SJCRH30 (cell line): ENCODE measurements around the gene ANKRD36C. TPM values are rescaled to one million over a fixed set of nuclear protein-coding genes. Genes with fewer than 3 reads are reported as not detected.
"Not testable (repeated sequence)": the region's sequence is repeated elsewhere in the genome, so short reads cannot be mapped to it uniquely, and the experiment has no call there.

Experiments used
- DNase-seq, 2 experiments: peaks; one replicate each; pipeline ENCODE4 v3.0.0-alpha.2; 2015 to 2020
- H3K27ac ChIP-seq: fragments of 250-450 bp; sonication (Bioruptor Pico); 2 replicates; pipeline ENCODE4 v1.5.1; 2020; ENCODE audit warnings: mild to moderate bottlenecking, moderate library complexity
- H3K27me3 ChIP-seq: fragments of 250-450 bp; sonication (Bioruptor Pico); 2 replicates; pipeline ENCODE4 v1.5.1; 2020; ENCODE audit warnings: mild to moderate bottlenecking, moderate library complexity
- H3K36me3 ChIP-seq: fragments of 250-450 bp; sonication (Bioruptor Pico); 2 replicates; pipeline ENCODE4 v1.5.1; 2020; ENCODE audit warnings: mild to moderate bottlenecking, moderate library complexity
- H3K4me1 ChIP-seq: fragments of 250-450 bp; sonication (Bioruptor Pico); 2 replicates; pipeline ENCODE4 v1.5.1; 2020; ENCODE audit warnings: mild to moderate bottlenecking, moderate library complexity
- H3K4me3 ChIP-seq: fragments of 250-450 bp; sonication (Bioruptor Pico); 2 replicates; pipeline ENCODE4 v1.5.1; 2020; ENCODE audit warnings: mild to moderate bottlenecking, moderate library complexity
- H3K9me3 ChIP-seq: fragments of 250-450 bp; sonication (Bioruptor Pico); replicated peaks from 2 replicates; pipeline ENCODE4 v1.5.1; 2020; ENCODE audit warnings: mild to moderate bottlenecking, moderate library complexity
- total RNA-seq: library from RNA; depleted of rRNA; stranded (reverse); fragments of >200 nt; shearing (Covaris generic); gene quantifications from 2 replicates; pipeline ENCODE4 v1.2.3, GENCODE V29; 2014; rRNA removed

Gene ANKRD36C
- 16.6 and 28.8 TPM in 2 replicates for total RNA-seq

DNA sequence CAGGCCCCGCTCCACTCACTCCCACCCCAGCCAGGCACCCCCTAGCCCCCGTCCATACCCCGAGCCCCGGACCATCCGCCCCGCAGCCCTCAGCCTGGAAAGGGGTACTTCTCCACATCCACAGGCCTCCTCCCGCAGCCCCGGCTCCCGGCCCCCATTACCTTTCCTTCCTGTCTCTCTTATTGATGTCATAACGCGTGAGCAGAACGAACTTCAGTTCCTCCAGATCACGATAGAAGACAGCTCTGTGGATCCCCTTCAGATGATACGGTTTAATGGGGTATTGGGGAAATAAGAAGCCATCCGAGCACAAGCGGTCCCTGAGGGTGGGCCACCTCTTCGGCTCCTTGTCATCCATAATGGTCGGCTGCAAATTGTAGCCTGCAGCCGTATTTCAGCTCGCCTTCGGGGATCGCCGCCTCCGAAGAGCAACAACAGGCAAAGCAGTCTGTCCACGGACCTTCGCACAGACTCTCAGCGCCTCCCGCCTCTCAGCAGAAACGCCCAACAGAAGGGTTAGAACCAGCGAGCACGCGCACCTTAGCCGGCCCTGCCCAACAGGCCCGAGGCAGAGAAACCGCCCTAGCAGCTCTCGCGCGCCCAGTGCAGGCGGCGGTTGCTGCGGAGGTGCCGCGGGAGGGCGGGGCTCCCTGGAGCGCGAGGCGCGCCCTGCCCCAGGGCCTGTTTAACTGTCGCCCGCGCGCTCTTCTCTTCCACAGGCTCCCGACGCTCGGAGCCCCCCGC is at the start of gene ANKRD36C:
Gene ANKRD36C, minus strand, starts transcription at position 474 of the 744 bp plus-strand sequence. Its CDS starts 116 bp downstream, at position 358.
- H3K36me3 ChIP-seq, H3K9me3 ChIP-seq, H3K27me3 ChIP-seq, H3K4me1 ChIP-seq: not testable (repeated sequence)
- DNase-seq = peak; percentile 34 to 56
- H3K4me3 ChIP-seq = peak within 1 kb of the TSS; percentile 90
- peak within 1 kb of the TSS; percentile 56 for H3K27ac ChIP-seq

DNA sequence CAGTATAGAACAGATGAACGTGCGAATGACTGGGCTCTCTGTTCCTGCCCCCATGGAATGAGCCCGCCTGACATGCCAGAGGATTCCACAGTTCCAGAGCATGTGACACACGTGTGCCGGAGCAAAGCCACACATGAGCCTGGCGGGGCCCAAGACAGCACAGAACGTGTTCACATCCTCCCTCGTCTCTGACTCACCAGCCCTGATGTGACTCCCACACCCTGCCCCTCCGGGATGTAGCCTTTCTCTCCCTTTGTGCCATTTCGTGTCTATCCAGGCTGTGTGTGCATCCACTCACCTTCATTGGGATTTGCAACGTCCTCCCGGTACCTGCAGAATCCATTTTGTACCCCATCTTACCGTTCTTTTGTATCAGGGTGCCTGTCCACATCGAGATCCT is 43.9 kb upstream of the ANKRD36C start:
- not testable (repeated sequence) for H3K4me3 ChIP-seq, H3K9me3 ChIP-seq, H3K4me1 ChIP-seq, DNase-seq, H3K27me3 ChIP-seq, H3K27ac ChIP-seq, H3K36me3 ChIP-seq

GRCh38 chr2:96034792-96035191 is 43.2 kb upstream of the ANKRD36C start, which contains the start of gene GPAT2:
Gene GPAT2 (minus strand): TSS chr2:96034916. CDS start chr2:96032359, 2,557 bp downstream.
- not testable (repeated sequence) for H3K9me3 ChIP-seq, H3K4me1 ChIP-seq, DNase-seq, H3K27me3 ChIP-seq, H3K27ac ChIP-seq, H3K36me3 ChIP-seq, H3K4me3 ChIP-seq

DNA sequence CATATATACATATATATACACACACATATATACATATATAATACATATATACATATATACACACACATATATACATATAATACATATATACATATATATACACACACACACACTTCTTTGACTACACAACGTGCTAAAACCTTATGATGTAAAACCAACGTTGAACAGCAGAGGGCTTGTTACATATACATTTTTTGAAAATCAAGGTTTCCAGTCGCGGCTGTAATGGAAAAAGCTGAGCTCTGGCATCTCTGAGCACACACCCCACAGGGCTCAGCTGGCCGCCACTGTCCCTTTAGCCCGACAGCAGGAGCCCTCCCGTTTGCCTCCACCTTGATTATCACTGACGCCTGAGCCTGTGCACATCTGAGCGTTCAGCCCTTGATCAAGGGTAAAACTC is 42.4 kb upstream of the ANKRD36C start:
- not testable (repeated sequence) for DNase-seq, H3K9me3 ChIP-seq, H3K27me3 ChIP-seq, H3K36me3 ChIP-seq, H3K27ac ChIP-seq, H3K4me1 ChIP-seq, H3K4me3 ChIP-seq

DNA sequence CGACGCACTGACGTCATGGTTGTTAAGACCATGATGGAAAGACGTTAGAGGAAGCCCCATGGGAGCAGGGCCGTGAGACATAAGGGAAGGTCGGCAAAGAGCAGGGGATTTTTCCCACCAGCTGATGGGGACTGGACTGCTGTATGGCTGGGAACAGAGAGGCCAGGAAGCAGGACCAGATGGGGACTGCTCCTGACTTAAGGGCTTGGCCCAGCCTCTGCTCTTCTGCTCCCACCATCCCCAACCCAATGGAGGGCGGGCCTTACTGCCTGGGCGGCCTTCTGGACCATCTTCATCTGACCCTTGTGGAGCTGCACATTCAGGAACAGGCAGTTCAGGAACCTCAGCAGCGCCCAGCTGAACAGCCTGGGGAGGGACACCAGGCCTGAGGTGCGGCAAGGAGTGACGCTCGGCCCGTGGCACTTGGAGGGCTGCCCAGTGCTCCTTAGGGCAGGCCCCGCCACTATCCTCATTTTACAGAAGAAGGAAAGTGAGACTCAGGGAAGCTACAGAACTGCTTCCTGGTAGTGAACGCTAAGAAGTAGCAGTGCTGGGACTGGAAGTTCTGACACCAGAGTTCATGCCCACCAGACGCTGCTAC is 36.2 kb upstream of the ANKRD36C start:
- H3K4me1 ChIP-seq, H3K36me3 ChIP-seq, H3K27me3 ChIP-seq, DNase-seq, H3K27ac ChIP-seq, H3K4me3 ChIP-seq, H3K9me3 ChIP-seq: not testable (repeated sequence)

GRCh38 chr2:96025755-96026154 is 34.1 kb upstream of the ANKRD36C start:
- H3K36me3 ChIP-seq, H3K4me1 ChIP-seq, DNase-seq, H3K4me3 ChIP-seq, H3K9me3 ChIP-seq, H3K27me3 ChIP-seq, H3K27ac ChIP-seq: not testable (repeated sequence)

DNA sequence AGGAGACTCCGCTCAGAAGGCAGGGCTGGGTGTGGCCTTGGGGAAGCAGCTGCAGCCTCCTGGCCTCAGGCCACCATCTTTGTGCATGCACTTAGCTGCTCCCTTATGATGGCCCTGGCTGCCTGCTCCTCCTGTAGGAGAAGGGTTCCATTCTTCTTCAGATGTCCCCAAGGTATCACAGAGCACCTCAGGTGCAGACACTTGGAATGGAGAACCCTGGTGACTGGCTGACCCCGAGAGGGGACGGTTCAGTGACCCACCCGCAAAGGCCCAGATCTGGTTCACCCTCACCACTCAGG is 33.5 kb upstream of the ANKRD36C start:
- Histone ChIP-seq H3K4me1 (no peaks in the 10 kb centered on the region; the same call in 1 of the 2 replicates), H3K27me3 (no peaks in the 10 kb centered on the region), H3K36me3 (no peaks in the 10 kb centered on the region), H3K9me3 (no peaks in the 10 kb centered on the region), H3K27ac (no peak overlapping the region), H3K4me3 (no peak overlapping the region)
- no peak for DNase-seq

DNA sequence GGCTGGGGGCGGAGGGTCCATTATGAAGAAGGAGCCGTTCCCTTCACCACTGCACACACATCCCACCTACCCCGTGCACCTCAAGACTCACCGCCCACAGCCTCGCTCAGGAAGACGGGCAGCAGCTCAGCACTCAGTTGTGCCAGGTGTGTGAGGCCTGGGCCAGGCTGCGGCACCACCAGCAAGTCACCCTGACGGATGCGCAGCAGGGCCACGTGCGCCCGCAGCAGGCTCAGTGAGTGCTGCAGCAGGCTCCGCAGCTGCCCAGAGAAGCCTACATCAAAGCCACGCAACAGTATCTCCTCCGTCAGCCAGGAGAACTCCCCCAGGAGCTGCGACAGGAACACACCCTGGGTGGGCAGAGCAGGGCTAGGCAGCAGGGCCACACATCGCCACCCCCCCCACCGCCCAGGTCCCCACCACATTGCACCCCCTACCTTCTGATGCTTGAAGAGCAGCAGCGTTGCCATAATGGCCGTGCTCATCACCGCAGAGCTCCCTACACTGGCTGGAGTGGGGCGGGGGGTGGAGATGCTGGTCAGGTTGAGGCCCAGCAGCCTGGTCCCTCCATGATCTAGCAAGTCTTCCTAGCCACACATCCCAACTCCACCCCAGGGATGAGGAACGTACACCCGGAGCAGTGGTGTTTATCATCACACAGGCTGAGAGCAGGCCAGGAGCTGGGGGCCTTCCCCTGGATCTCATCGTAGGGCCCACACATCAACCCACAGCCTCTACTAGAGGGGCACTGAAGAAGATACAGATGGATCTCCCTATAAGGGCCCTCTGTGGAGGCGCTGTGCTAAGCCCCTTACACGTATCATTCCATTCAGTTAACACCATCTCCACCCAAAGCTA is 32.9 kb upstream of the ANKRD36C start:
- Histone ChIP-seq H3K4me3 (no peak overlapping the region), H3K9me3 (no peaks in the 10 kb centered on the region), H3K27ac (no peak overlapping the region), H3K36me3 (no peaks in the 10 kb centered on the region), H3K4me1 (peaks cover under 1% of the 10 kb centered on the region; the same call in 1 of the 2 replicates), H3K27me3 (no peaks in the 10 kb centered on the region)
- no peak for DNase-seq

GRCh38 chr2:96023701-96024100 is 32.1 kb upstream of the ANKRD36C start:
- not testable (repeated sequence) for H3K27me3 ChIP-seq, H3K36me3 ChIP-seq, DNase-seq, H3K4me1 ChIP-seq, H3K9me3 ChIP-seq, H3K4me3 ChIP-seq, H3K27ac ChIP-seq

- not testable (repeated sequence) for H3K9me3 ChIP-seq, H3K4me1 ChIP-seq, H3K27me3 ChIP-seq, H3K27ac ChIP-seq, H3K36me3 ChIP-seq, H3K4me3 ChIP-seq
- peak; percentile 92 to 94 for DNase-seq
Observed at GRCh38 chr2:96022701-96023447, 31.2 kb upstream of the ANKRD36C start.

DNA sequence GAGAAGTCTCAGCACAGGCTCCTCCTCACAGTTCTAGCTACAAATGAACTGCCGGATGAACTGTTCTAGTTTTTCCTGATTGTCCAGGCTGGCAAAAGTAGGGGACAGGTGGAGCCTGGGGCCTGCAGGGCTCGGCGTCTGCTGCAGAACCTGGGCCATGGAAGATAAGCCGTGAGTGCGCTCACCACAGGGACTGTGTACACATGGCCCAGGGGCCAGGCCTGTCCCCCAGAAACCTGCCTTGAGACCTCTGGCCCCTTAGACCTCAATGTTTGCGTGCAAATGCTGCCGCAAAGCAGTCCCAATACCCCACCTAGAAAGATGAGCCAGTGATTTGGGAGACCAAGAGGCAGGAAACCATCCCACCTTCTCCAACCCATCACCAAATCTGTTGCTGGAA is 30.5 kb upstream of the ANKRD36C start:
- H3K27me3 ChIP-seq, H3K9me3 ChIP-seq, DNase-seq, H3K27ac ChIP-seq, H3K4me3 ChIP-seq, H3K36me3 ChIP-seq, H3K4me1 ChIP-seq: not testable (repeated sequence)

- not testable (repeated sequence) for H3K27ac ChIP-seq, DNase-seq, H3K27me3 ChIP-seq, H3K4me1 ChIP-seq, H3K36me3 ChIP-seq, H3K4me3 ChIP-seq, H3K9me3 ChIP-seq
Observed at GRCh38 chr2:96021142-96021541, 29.5 kb upstream of the ANKRD36C start.

DNA sequence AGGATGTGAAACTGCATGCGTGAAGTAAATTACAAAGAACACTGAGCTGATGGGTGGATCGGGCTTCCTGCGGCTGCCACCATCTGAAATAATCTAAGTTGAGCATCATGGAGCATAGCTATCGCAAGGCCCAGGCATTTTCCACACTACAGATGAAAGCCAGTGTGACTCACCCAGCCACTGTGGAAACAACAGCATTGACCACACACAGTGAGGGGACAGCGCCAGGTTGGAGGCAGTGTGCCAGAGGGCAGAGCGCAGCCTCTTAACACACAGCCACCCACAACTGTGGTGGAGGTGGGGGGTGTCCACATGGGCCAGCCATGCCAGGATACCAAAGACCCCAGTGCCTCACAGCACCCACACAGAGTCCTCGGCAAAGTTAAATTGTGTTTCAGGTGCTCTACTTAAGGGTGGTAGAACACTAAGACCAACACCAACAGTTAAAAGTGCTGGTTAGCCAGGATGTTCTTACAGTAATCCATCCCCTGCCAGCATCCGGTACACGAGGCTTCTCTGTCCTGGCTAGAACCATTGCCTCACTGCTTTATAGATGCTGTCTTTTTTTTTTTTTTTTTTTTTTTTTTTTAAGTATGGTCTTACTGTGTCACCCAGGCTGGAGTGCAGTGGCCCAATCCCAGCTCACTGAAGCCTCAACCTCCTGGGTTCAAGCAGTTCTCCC is 28.4 kb upstream of the ANKRD36C start:
- H3K27ac ChIP-seq, DNase-seq, H3K9me3 ChIP-seq, H3K4me1 ChIP-seq, H3K27me3 ChIP-seq, H3K4me3 ChIP-seq, H3K36me3 ChIP-seq: not testable (repeated sequence)

DNA sequence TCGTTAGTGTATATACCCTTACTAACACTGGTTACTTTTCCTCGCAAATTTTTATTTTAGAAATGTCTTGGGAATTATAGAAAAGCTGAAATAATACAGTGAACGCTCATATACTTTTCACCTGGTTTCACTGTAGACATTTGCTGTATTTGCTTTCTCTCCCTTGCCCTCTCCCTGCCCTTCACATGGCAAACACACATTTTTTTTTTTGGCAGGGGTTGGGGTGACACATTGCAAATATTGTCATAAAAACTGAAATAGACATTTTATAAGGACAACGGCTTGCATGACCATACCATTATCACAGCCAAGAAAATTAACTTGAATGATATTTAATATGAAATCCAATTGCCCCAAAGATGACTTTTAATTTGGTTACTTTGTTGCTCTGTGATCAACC is 24.7 kb upstream of the ANKRD36C start:
- not testable (repeated sequence) for H3K27me3 ChIP-seq, H3K4me1 ChIP-seq, H3K4me3 ChIP-seq, DNase-seq, H3K27ac ChIP-seq, H3K9me3 ChIP-seq, H3K36me3 ChIP-seq
